K562 (cell line): Measurements from ENCODE around the gene HACD1. TPM values are rescaled to one million over a fixed set of nuclear protein-coding genes. Genes with fewer than 3 reads are reported as not detected.

Experiments
- ATAC-seq: fragments of 200-7000 bp; cut with Tn5 transposase; 3 replicates; pipeline ENCODE4 v1.9.1; 2020; ENCODE audit warnings: moderate library complexity
- BruUV-seq: library from RNA; stranded (reverse); fragments of 400-500 nt; replicated peaks from 2 replicates; lab custom pipeline; 2021; lab: Mats Ljungman, UMichigan
- CTCF ChIA-PET: fragments of 300-600 bp; formaldehyde crosslinking; extraction: SDS; loops from one replicate; lab custom pipeline; 2021; ENCODE audit warnings: low intra/inter-chr PET ratio; lab: Yijun Ruan, JAX
- POLR2A ChIA-PET: fragments of 300-600, 350-650 bp; sonication (Branson Sonifier 250); formaldehyde crosslinking; extraction: SDS; loops from one replicate; lab custom pipeline; 2021; ENCODE audit warnings: antibody characterized with exemption, inconsistent platforms; lab: Yijun Ruan, JAX
- DNase-seq, 4 experiments: peaks; one replicate each; pipeline versions ENCODE4 v3.0.0 to v3.0.0-alpha.2; 2011 to 2018; ENCODE audit warnings: low spot score in 3 of 4, mixed read lengths in 3 of 4; ENCODE audit errors: extremely low read depth in 1 of 4
- FAIRE-seq: peaks from 2 replicates; lab custom pipeline; 2011; peaks lifted over from hg19 to GRCh38; lab: Jason Lieb, UNC
- H2AFZ ChIP-seq: 2 replicates; pipeline ENCODE4 v1.6.0; 2011; ENCODE audit warnings: low read depth, low read length, control low read depth, inconsistent platforms
- H3K27ac ChIP-seq: fragments of 200-600 bp; 3 replicates; pipeline ENCODE4 v1.8.0; 2011; ENCODE audit warnings: low read depth, mild to moderate bottlenecking, control low read depth, inconsistent platforms, low read length, moderate library complexity, mixed read lengths; ENCODE audit errors: extremely low read depth
- H3K27me3 ChIP-seq, 2 experiments: fragments of 300-600 bp in 1 of 2; 2 replicates in 1 of 2; 3 replicates in 1 of 2; pipeline versions ENCODE4 v1.6.0 to v1.8.0; 2011; ENCODE audit warnings: inconsistent platforms in 2 of 2, low read length in 2 of 2, mild to moderate bottlenecking in 1 of 2, mixed read lengths in 1 of 2, moderate library complexity in 1 of 2; ENCODE audit not compliant: control insufficient read depth in 2 of 2, insufficient read depth in 2 of 2
- H3K36me3 ChIP-seq: fragments of 300-600 bp; 3 replicates; pipeline ENCODE4 v1.8.0; 2011; ENCODE audit warnings: mild to moderate bottlenecking, low read length, inconsistent platforms; ENCODE audit not compliant: control insufficient read depth, insufficient read depth
- H3K4me1 ChIP-seq, 2 experiments: fragments of 200-600 bp in 1 of 2; replicated peaks in 1 of 2; 2 replicates in 1 of 2; 3 replicates in 1 of 2; pipeline versions ENCODE4 v1.5.1 to v1.8.0; 2011; ENCODE audit warnings: inconsistent platforms in 2 of 2, low read length in 2 of 2, mild to moderate bottlenecking in 1 of 2, mixed read lengths in 1 of 2, moderate library complexity in 1 of 2; ENCODE audit not compliant: control insufficient read depth in 2 of 2, insufficient read depth in 2 of 2
- H3K4me2 ChIP-seq: 2 replicates; pipeline ENCODE4 v1.6.1; 2011; ENCODE audit warnings: low read length, control low read depth, inconsistent platforms, mixed read lengths; ENCODE audit not compliant: insufficient read depth
- H3K4me3 ChIP-seq: fragments of 200-600 bp; sonication (generic), shearing (Covaris generic); 2 replicates; pipeline ENCODE4 v1.5.1; 2016; ENCODE audit warnings: control low read depth, inconsistent platforms
- H3K79me2 ChIP-seq: fragments of 200-600 bp; 3 replicates; pipeline ENCODE4 v1.8.0; 2011; ENCODE audit warnings: low read length, inconsistent platforms; ENCODE audit not compliant: control insufficient read depth, insufficient read depth
- H3K9ac ChIP-seq, 2 experiments: 2 replicates each; pipeline versions ENCODE4 v1.6.0 to v1.6.1; 2011; ENCODE audit warnings: low read depth in 2 of 2, low read length in 2 of 2, control low read depth in 1 of 2, inconsistent platforms in 1 of 2, mild to moderate bottlenecking in 1 of 2, mixed read lengths in 1 of 2; ENCODE audit not compliant: insufficient read depth in 1 of 2
- H3K9me1 ChIP-seq: one replicate; pipeline ENCODE4 v1.6.0; 2011; ENCODE audit warnings: inconsistent platforms, mild to moderate bottlenecking, low read length, moderate library complexity; ENCODE audit not compliant: control insufficient read depth, insufficient read depth
- H3K9me3 ChIP-seq: replicated peaks from 2 replicates; pipeline ENCODE4 v1.5.1; 2011; ENCODE audit warnings: low read depth, low read length, inconsistent platforms; ENCODE audit not compliant: control insufficient read depth, insufficient read depth
- H4K20me1 ChIP-seq: replicated peaks from 2 replicates; pipeline ENCODE4 v1.6.1; 2011; ENCODE audit warnings: low read length, inconsistent platforms, mixed read lengths; ENCODE audit not compliant: control insufficient read depth, insufficient read depth
- ADNP ChIP-seq: fragments of 200-800 bp; sonication (Bioruptor generic); IDR thresholded peaks from 2 replicates; pipeline ENCODE4 v1.6.1; 2016; ENCODE audit warnings: missing genetic modification characterization, missing compliant biosample characterization
- ARID1B ChIP-seq: fragments of 450-650 bp; IDR thresholded peaks from 2 replicates; pipeline ENCODE4 v1.6.1; 2016; ENCODE audit warnings: antibody characterized with exemption, mild to moderate bottlenecking, inconsistent platforms
- C11orf30 ChIP-seq: fragments of 450-650 bp; IDR thresholded peaks from 2 replicates; pipeline ENCODE4 v1.6.1; 2016; ENCODE audit warnings: low read depth, mild to moderate bottlenecking
- CCAR2 ChIP-seq: fragments of 200-400 bp; formaldehyde crosslinking; IDR thresholded peaks from 2 replicates; pipeline ENCODE4 v1.6.1; 2017; ENCODE audit warnings: mild to moderate bottlenecking, low read depth, low read length
- CHCHD3 ChIP-seq: fragments of 250-450 bp; sonication (Bioruptor Pico); IDR thresholded peaks from 2 replicates; pipeline ENCODE4 v2.1.2; 2022; ENCODE audit warnings: mild to moderate bottlenecking
- HDAC1 ChIP-seq, 2 experiments: fragments of 450-650 bp; IDR thresholded peaks; 2 replicates each; pipeline ENCODE4 v1.6.1; 2016 to 2017; ENCODE audit warnings: inconsistent platforms in 1 of 2, mild to moderate bottlenecking in 1 of 2, moderate library complexity in 1 of 2
- HEY1 ChIP-seq: fragments of 250-450 bp; sonication (Bioruptor Pico); IDR thresholded peaks from 2 replicates; pipeline ENCODE4 v1.5.0; 2020; ENCODE audit warnings: mild to moderate bottlenecking, moderate library complexity, borderline replicate concordance
- HMGXB4 ChIP-seq: sonication (generic); formaldehyde crosslinking; IDR thresholded peaks from 2 replicates; pipeline ENCODE4 v1.8.1; 2023; ENCODE audit warnings: mild to moderate bottlenecking, missing genetic modification reagents
- JUND ChIP-seq, 2 experiments: IDR thresholded peaks; 2 replicates in 1 of 2; 3 replicates in 1 of 2; pipeline ENCODE4 v1.6.1; 2011; ENCODE audit warnings: borderline replicate concordance in 2 of 2, low read depth in 2 of 2, low read length in 2 of 2, improper control_type of control experiment in 1 of 2, missing biosample characterization in 1 of 2, missing genetic modification characterization in 1 of 2, missing genetic modification reagents in 1 of 2
- MAFF ChIP-seq: IDR thresholded peaks from 2 replicates; pipeline ENCODE4 v1.6.1; 2012; ENCODE audit warnings: low read length, improper control_type of control experiment
- MAFG ChIP-seq: fragments of 450-650 bp; conservative IDR thresholded peaks from 2 replicates; pipeline ENCODE4 v1.6.1; 2016; ENCODE audit warnings: missing genetic modification characterization, missing compliant biosample characterization
- MAFK ChIP-seq: IDR thresholded peaks from 2 replicates; pipeline ENCODE4 v1.6.1; 2011; ENCODE audit warnings: low read length, improper control_type of control experiment
- NFE2 ChIP-seq: IDR thresholded peaks from 2 replicates; pipeline ENCODE4 v1.6.1; 2014; ENCODE audit warnings: antibody characterized with exemption, low read depth
- NFE2L1 ChIP-seq: fragments of 450-650 bp; IDR thresholded peaks from 2 replicates; pipeline ENCODE4 v1.6.1; 2016; ENCODE audit warnings: missing genetic modification characterization, low read depth, mild to moderate bottlenecking, missing compliant biosample characterization, moderate library complexity, borderline replicate concordance
- NR2F6 ChIP-seq: fragments of 450-650 bp; formaldehyde crosslinking; IDR thresholded peaks from 2 replicates; pipeline ENCODE4 v1.4.0; 2020; ENCODE audit warnings: mild to moderate bottlenecking
- NRF1 ChIP-seq, 2 experiments: fragments of 450-650 bp; IDR thresholded peaks in 1 of 2; conservative IDR thresholded peaks in 1 of 2; 2 replicates each; pipeline ENCODE4 v1.6.1; 2014; ENCODE audit warnings: mild to moderate bottlenecking in 2 of 2
- PML ChIP-seq: IDR thresholded peaks from 2 replicates; pipeline ENCODE4 v1.6.1; 2012; ENCODE audit warnings: low read length, inconsistent platforms
- RFX5 ChIP-seq: IDR thresholded peaks from 2 replicates; pipeline ENCODE4 v1.6.1; 2011; ENCODE audit warnings: low read depth, mild to moderate bottlenecking, improper control_type of control experiment, low read length
- SMARCA4 ChIP-seq: fragments of 450-650 bp; IDR thresholded peaks from 2 replicates; pipeline ENCODE4 v1.6.1; 2016
- SMARCE1 ChIP-seq: fragments of 450-650 bp; IDR thresholded peaks from 2 replicates; pipeline ENCODE4 v1.7.1; 2016; ENCODE audit warnings: mild to moderate bottlenecking
- SRSF9 ChIP-seq: fragments of 200-400 bp; formaldehyde crosslinking; IDR thresholded peaks from 2 replicates; pipeline ENCODE4 v1.6.1; 2017; ENCODE audit warnings: low read depth, low read length, borderline replicate concordance
- TAF9B ChIP-seq: fragments of 450-650 bp; IDR thresholded peaks from 2 replicates; pipeline ENCODE4 v1.6.1; 2018; ENCODE audit warnings: mild to moderate bottlenecking; ENCODE audit not compliant: partially characterized antibody
- ZEB2 ChIP-seq: fragments of 450-650 bp; IDR thresholded peaks from 2 replicates; pipeline ENCODE4 v1.6.1; 2016
- ZFX ChIP-seq: sonication (generic); formaldehyde crosslinking; IDR thresholded peaks from 2 replicates; pipeline ENCODE4 v1.8.0; 2022; ENCODE audit warnings: mild to moderate bottlenecking, missing genetic modification reagents, moderate library complexity
- ZNF316 ChIP-seq: fragments of 450-650 bp; IDR thresholded peaks from 2 replicates; pipeline ENCODE4 v1.6.1; 2016
- ZNF57 ChIP-seq: fragments of 450-650 bp; formaldehyde crosslinking; IDR thresholded peaks from 2 replicates; pipeline ENCODE4 v1.4.0; 2020; ENCODE audit warnings: mild to moderate bottlenecking, moderate library complexity
- WGBS: fragments of 100-300 bp; shearing (Covaris generic); methylation state at CpG from one replicate; pipeline ENCODE4 v1.1.6; 2016; ENCODE audit warnings: low coverage, mixed read lengths; ENCODE audit not compliant: insufficient coverage; ENCODE audit errors: missing lambda C conversion rate; 5-methylcytosine and 5-hydroxymethylcytosine counted together
- in situ Hi-C: fragments of 300-500 bp; cut with MboI; formaldehyde crosslinking; loops from 4 replicates; pipeline ENCODE4 v1.15.0; 2018; ENCODE audit warnings: inconsistent platforms, mixed read lengths
- intact Hi-C: fragments of 100-400 bp; cut with micrococcal nuclease; formaldehyde crosslinking; loops from 2 replicates; pipeline ENCODE4 v1.14.2; 2022
- polyA plus RNA-seq, 8 experiments: library from polyadenylated mRNA; depleted of rRNA in 4 of 8; stranded (reverse) in 5 of 8; unstranded in 3 of 8; fragments of >200 nt; fragmentation: Nextera tagmentation in 2 of 8; fragmentation: Illumina TruSeq in 1 of 8; extraction: Ambion mirVana in 2 of 8; extraction: Trizol in 1 of 8; gene quantifications; 2 replicates each; pipeline versions ENCODE4 v1.2.1 to v1.2.3, GENCODE V29; 2011 to 2014; ENCODE audit warnings: inconsistent platforms in 1 of 8, missing spikeins in 1 of 8
- total RNA-seq, 7 experiments: library from RNA; depleted of rRNA in 6 of 7; stranded (reverse); fragments of >200 nt in 6 of 7; fragmentation: Illumina TruSeq in 2 of 7; extraction: Trizol in 2 of 7; gene quantifications; 2 replicates each; pipeline versions ENCODE4 v1.2.1 to v1.2.3, GENCODE V29; 2011 to 2021; ENCODE audit warnings: low replicate concordance in 1 of 7

Gene HACD1
- total and polyA plus RNA-seq, 9 of the 15 experiments (the other 6 are each of a cell fraction or from before 2014, with no cell fraction given), result 0.99 to 4.5 (median 2.4) TPM

GRCh38 chr10:17657103-17657500 is 39.9 kb upstream of the HACD1 start:
- CTCF ChIA-PET, result no interaction called here
- H3K79me2 ChIP-seq, result peaks cover 96% of the 10 kb centered on the region
- peaks cover 31% of the 10 kb centered on the region for H3K36me3 ChIP-seq
- DNase-seq, result no peak
- peak overlapping the region; percentile 18; the same call in 1 of the 3 replicates for H3K27ac ChIP-seq
- FAIRE-seq, result no peak
- H3K9me1 ChIP-seq, result no peaks in the 10 kb centered on the region
- ATAC-seq, result peak; percentile 45
- POLR2A ChIA-PET, result no interaction called here
- peaks cover 13% of the 10 kb centered on the region; the same call in 1 of the 2 replicates for H4K20me1 ChIP-seq
- WGBS, result 7% methylated on average over 1 of the region's 1 CpG
- no peaks in the 10 kb centered on the region for H3K27me3 ChIP-seq
- H3K9ac ChIP-seq, result no peak overlapping the region
- H3K4me1 ChIP-seq, result peaks cover 22 to 65% of the 10 kb centered on the region in 2 experiments
- TF ChIP-seq NFE2, result peak; percentile 93
- TF ChIP-seq SMARCA4, result peak; percentile 36
- TF ChIP-seq MAFF, result peak; percentile 71
- TF ChIP-seq CCAR2, result no peak
- no peak for TF ChIP-seq HMGXB4
- no peak for TF ChIP-seq CHCHD3 (CRISPR knock-in tag)
- TF ChIP-seq SMARCE1, result no peak
- TF ChIP-seq C11orf30, result peak; percentile 92
- peak; percentile 91 for TF ChIP-seq MAFG (tag)
- peak; percentile 15; the same call in 1 of the 2 replicates for TF ChIP-seq NFE2L1 (tag)
- no peak for TF ChIP-seq PML
- 0 out of 4 replicates have a peak, but pooled peaks of 1 of the 2 experiments have one; percentile 19 for TF ChIP-seq HDAC1 (IDR thresholded peaks at IDR 0.05)
- TF ChIP-seq TAF9B, result no peak
- TF ChIP-seq MAFK, result peak; percentile 61
- no peak for TF ChIP-seq HEY1 (CRISPR knock-in tag)
- TF ChIP-seq ZFX (CRISPR knock-in tag), result no peak
- peak; percentile 89 for TF ChIP-seq ZNF316
- no peak for TF ChIP-seq RFX5
- no peak for TF ChIP-seq NR2F6 (CRISPR knock-in tag)
- TF ChIP-seq JUND (IDR thresholded peaks at IDR 0.05; ENCODE audit: borderline replicate concordance, low read depth, low read length), result no peak
- TF ChIP-seq JUND (tag; IDR thresholded peaks at IDR 0.05; ENCODE audit: borderline replicate concordance, low read depth, low read length), result no peak
- no peak for TF ChIP-seq ZNF57
- TF ChIP-seq NRF1 (conservative IDR thresholded peaks at IDR 0.05 in 1 of 2, IDR thresholded peaks at IDR 0.05 in 1 of 2), result peak in 1 of 2 experiments; percentile 38
- peak; percentile 27 for TF ChIP-seq ARID1B
- TF ChIP-seq ZEB2, result peak; percentile 59; the same call in 1 of the 2 replicates
- no peak for TF ChIP-seq SRSF9
- no peak for TF ChIP-seq ADNP (tag)
- TF ChIP-seq, all 486 proteins: peak for 12
- H3K4me2 ChIP-seq, result peak overlapping the region; percentile 47
- no peak overlapping the region for H3K4me3 ChIP-seq
- intact Hi-C loops, result no loop called here
- BruUV-seq, result no TSS peak
- in situ Hi-C loops, result no loop called here
- H2AFZ ChIP-seq, result no peak overlapping the region
- H3K9me3 ChIP-seq, result 0 out of 2 replicates have a peak, but pooled peaks cover 2% of the 10 kb centered on the region
